WI38 (cell line): ENCODE measurements around the gene CLCN3.
"Not testable (repeated sequence)": the region's sequence is repeated elsewhere in the genome, so short reads cannot be mapped to it uniquely, and the experiment has no call there.

Experiments
- H3K4me3 ChIP-seq: 2 replicates; pipeline ENCODE4 v1.5.1; 2011; ENCODE audit warnings: low read depth, mild to moderate bottlenecking, control low read depth, low read length
- TF ChIP-seq, protein P1 (sequence below): IDR thresholded peaks from 2 replicates; pipeline ENCODE4 v1.5.1; 2012; ENCODE audit warnings: low read depth, mild to moderate bottlenecking, control low read depth, low read length

Gene CLCN3

DNA sequence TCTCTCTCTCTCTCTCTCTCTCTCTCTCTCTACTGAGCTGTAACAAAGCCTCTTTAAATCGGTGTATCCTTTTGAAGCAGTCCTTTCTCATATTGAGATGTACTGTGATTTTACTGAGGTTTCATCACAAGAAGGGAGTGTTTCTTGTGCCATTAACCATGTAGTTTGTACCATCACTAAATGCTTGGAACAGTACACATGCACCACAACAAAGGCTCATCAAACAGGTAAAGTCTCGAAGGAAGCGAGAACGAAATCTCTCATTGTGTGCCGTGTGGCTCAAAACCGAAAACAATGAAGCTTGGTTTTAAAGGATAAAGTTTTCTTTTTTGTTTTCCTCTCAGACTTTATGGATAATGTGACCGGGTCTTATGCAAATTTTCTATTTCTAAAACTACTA lies 100.2 kb downstream of the CLCN3 start:
- no peak overlapping the region for H3K4me3 ChIP-seq
- TF ChIP-seq, protein P1, sequence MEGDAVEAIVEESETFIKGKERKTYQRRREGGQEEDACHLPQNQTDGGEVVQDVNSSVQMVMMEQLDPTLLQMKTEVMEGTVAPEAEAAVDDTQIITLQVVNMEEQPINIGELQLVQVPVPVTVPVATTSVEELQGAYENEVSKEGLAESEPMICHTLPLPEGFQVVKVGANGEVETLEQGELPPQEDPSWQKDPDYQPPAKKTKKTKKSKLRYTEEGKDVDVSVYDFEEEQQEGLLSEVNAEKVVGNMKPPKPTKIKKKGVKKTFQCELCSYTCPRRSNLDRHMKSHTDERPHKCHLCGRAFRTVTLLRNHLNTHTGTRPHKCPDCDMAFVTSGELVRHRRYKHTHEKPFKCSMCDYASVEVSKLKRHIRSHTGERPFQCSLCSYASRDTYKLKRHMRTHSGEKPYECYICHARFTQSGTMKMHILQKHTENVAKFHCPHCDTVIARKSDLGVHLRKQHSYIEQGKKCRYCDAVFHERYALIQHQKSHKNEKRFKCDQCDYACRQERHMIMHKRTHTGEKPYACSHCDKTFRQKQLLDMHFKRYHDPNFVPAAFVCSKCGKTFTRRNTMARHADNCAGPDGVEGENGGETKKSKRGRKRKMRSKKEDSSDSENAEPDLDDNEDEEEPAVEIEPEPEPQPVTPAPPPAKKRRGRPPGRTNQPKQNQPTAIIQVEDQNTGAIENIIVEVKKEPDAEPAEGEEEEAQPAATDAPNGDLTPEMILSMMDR = no peak

- H3K4me3 ChIP-seq = no peak overlapping the region
- TF ChIP-seq, protein P1 = no peak
Measured at GRCh38 chr4:169723207-169723965, 103.0 kb downstream of the CLCN3 start.

DNA sequence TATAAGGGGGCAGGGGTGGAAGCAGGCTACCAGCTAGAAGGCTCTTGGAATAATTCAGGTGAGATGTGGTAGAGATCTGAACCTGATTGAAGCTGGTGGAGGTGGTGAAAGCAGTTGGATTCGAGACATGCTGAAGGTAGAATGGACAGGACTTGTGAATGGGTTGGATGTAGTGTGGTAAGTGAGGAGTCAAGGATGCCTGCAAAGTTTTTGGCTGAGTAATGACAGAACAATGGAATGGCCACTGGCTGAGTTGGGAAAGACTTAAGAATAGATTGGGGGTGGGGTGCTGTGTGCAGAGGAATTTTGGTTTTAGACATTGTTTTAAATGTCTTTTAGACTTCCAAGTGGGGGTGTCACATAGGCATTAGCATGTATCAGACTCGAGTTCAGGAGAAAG lies 103.9 kb downstream of the CLCN3 start:
- TF ChIP-seq, protein P1 = no peak
- H3K4me3 ChIP-seq = no peak overlapping the region

DNA sequence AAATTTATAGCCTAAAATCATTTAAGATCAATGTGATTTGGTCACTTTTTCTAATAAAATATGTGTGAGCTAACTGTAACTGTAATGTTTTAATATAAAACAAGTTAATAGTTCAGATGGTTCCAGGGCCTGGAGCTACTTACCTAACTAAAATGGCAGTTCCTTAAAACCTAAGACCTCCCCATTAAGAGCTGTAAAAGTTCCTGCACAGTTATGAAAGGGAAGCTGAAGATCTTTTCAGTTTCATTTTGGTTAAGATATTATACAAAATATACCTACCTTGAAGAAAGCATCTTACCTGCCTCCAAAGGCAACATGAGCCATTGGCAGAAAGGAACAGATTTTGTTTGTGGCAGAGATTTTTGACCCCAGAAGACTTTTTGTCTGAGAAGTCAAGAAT lies 107.2 kb downstream of the CLCN3 start:
- TF ChIP-seq, protein P1 = no peak
- no peak overlapping the region for H3K4me3 ChIP-seq

DNA sequence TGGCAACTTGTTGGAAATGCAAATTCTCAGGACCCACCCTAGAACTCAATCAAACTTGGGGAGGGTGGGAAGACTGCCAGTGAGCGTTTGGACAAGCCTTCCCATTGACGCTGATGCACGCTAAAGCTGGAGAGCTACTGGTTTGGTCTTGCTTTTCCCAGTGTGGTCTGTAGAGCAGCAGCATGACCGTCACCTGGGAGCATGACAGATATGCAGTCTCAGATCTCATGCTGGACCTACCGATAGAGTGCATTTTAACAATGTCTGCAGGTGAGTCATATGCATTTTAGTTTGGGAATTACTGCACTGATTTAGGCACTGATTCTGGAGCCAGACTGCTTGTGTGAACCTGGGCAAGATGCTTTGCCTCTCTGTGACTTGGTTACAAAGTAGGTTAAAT lies 110.2 kb downstream of the CLCN3 start:
- TF ChIP-seq, protein P1 = no peak
- no peak overlapping the region for H3K4me3 ChIP-seq

DNA sequence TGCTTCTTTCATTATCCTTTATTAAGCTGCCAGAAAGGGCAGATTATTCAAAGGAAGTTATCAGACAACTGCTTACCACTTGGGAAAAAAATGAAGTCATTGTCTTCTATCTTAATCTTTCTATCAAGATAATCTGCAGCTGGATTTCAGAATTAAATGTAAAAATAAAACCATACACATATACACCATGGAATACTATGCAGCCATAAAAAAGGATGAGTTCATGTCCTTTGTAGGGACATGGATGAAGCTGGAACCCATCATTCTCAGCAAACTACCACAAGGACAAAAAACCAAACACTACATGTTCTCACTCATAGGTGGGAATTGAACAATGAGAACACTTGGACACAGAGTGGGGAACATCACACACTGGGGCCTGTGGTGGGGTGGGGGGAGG lies 118.2 kb downstream of the CLCN3 start:
- not testable (repeated sequence) for H3K4me3 ChIP-seq

- H3K4me3 ChIP-seq = no peak overlapping the region
- TF ChIP-seq, protein P1 = no peak
Measured at GRCh38 chr4:169741569-169741968, 121.2 kb downstream of the CLCN3 start.

DNA sequence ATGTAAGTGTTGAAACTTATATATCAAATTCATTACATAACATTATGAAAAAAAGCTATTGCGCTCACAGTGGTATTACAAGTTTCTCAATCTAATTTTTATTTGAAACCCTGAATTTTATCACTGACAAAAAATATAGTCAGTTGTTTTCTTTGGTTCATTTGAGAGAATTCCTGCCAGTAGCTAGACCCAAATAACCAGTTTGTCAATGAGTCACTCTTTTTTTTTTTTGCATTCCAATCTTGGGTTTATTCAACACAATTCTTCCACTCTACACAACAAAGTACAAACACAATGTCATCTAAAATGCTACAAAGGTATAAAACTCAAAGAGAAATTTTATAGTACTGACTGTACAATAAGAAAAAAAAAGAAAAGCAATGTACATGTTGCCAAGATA lies 124.2 kb downstream of the CLCN3 start:
- TF ChIP-seq, protein P1 = no peak
- H3K4me3 ChIP-seq = no peak overlapping the region
